SU-DHL-6 (cell line): ENCODE results near the gene SLC39A6.

Experiments
- CTCF ChIP-seq: fragments of 200-600 bp; sonication (generic); IDR thresholded peaks from one replicate; pipeline ENCODE4 v1.5.1; 2017; ENCODE audit warnings: antibody characterized with exemption, mild to moderate bottlenecking, low read length, moderate library complexity; ENCODE audit not compliant: insufficient read depth, poor library complexity, severe bottlenecking
- EZH2phosphoT487 ChIP-seq: fragments of 200-600 bp; sonication (generic), shearing (Covaris generic); conservative IDR thresholded peaks from 2 replicates; pipeline ENCODE4 v1.6.1; 2018; ENCODE audit warnings: mild to moderate bottlenecking, antibody characterized with exemption, low read length, moderate library complexity, mixed read lengths

GRCh38 chr18:36155851-36156757 lies 27.0 kb upstream of the SLC39A6 start:
- TF ChIP-seq CTCF (no peak), EZH2phosphoT487 (no peak)
